NCI-H2227 (cell line): ENCODE measurements around the gene TRAF3IP3.

Source experiments
- DNase-seq: peaks from one replicate; lab custom pipeline; 2025; ENCODE audit not compliant: unreplicated experiment; lab: John Stamatoyannopoulos, UW

TRAF3IP3 gene

DNA sequence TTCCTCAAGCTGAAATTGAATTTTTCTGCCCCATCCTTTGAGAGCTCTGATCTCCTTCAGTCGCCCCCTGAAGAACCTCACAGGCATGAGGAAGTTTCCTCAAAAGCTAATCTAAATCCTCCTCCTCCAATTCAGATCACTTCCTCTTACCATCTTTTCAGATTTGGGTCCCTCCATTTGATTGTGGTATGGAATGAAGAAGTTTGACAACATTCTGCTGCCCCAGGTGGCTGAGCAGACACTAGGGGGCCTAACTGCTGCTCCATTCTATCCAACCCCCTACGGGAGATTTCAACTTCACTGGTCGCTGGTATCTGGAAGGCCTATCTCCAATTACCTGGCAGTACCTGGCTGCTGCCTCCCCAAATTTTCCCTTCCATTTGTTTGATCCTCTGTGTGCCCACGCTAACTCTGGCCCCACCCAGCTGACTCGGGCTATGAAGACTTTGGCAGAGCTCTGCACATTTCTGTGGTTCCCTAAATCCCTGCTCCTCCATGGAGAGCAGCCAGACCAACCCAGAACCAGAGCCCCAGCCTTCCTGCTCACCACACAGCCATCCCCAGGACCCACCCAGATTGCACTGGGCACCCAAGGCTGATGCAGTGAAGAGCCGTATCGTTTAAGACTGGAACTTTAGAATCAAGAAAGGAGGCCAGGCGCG, 42.3 kb downstream of the TRAF3IP3 start:
- DNase-seq = no peak

DNA sequence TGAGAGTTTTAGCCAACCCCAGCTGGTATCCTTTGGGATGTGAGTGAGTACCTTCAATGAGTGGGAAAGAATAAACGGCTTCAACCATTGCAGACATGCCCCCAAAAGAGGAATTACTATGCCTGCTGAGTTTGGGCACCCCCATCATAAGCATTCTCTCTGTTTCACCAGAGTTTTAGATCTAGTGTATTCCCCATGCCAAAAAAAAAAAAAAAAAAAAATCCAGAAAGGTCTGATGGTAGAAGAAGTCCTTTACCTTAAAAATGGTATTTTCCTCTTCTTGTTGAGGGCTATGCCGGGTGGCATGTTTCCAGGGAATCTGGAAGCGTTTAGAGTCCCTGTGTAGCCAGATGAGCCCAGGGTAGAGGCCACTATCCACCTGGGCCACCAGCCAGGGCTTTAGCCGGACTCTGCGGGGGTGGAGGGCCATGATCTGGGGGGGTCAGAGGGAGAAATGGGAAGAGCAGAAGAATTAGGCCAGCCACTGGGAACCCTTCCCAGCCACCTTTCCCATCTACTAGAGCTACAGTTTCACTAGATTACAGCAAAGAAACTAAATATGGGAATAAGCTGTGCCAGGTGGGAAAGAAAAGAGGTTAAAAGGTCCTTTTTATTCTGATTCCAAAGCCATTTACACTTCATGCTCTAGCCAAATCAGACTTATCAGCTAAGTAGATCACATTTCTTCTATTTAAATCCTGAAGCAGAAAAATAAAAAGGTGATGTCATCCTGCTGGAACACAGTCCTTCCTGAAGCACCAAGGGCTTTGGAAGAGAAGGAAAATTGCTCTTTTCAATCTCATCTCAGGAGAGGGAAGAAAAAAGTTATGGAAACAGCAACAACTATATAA, 45.4 kb downstream of the TRAF3IP3 start:
- DNase-seq = no peak

DNA sequence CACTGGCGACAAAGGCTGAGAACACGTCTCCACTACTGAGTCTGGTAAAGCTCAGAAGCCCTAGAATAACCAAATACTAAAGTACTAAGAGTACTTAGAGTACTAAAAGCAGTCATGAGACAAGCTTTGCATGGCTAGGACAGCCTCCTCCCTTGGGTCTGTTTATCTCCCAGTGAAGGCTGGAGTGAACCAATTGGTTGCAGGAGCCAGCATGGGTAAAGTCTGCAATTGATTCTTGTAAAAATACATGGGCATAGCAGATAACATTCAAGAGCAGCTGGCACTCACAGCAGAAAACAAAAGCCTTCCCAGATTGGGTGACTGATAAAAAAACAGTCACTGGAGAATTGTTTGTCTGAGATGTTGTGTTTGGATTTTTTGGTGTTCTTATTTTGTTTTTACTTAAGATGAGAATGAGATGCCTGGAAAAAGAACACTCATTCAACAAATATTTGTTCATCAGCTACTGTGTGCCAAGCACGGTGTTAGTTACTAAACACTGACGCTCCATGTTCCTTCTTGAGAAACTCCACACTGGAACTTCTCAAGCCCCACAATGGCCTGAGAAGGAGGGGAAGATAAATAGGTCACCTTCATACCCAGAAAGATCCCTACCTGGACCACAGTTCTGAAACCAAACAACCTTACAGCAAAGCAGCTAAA, 46.4 kb downstream of the TRAF3IP3 start:
- no peak for DNase-seq

DNA sequence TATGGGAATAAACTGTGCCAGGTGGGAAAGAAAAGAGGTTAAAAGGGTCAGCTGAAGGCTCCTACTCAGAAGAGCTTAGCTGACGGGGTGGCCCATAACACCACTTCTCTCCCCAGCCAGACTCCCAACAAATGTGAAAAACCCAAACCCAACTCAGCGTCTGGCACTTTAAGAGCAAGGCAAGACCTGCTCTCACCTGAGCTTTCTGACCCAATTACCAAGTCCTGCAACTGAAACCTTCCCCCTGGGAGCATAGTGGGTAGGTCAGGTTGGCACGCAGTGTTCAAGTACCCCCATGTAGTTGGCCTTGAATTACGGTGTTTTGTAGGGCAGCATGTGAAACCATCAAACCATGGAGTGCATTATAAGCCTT, 46.9 kb downstream of the TRAF3IP3 start:
- no peak for DNase-seq

DNA sequence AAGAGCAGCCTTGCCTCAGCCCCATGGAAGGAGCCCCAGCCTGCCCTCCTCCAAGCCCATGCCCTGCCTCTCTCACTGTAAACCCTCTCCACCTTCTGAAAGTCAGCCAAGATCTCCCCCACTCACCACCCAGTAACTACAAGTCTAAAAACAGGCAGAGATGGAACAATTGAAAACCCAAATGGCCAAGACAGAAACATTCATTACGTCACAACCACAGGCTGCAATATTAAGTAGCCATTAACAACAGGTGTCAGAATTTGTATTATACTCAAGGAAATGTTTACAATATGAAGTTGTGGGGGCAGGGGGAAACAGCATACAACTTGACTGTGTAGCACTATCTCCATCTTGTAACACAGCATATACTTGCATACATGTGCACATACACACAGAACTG, 47.7 kb downstream of the TRAF3IP3 start:
- DNase-seq = no peak

DNA sequence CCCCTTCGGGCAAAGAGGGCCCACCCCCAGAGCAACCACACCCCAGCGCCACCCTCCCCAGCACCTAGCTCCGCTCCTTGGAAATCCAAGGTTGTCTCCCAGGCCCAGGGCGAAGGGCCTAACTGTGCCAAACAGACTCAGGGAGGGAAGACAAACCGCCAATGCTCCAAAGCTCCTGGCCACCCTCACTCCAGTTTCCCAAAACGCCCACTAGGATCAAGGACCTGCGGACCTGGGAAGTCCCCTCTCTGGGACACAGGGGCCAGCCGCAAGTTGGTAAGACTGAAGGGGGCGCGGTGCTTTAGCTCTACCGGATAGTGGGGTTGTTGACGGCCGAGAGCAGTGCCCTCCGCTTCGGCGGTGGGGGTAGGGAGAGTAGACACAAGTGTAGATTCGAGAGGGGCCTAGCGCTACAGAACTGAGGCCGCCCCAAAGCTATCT, 49.5 kb downstream of the TRAF3IP3 start:
- no peak for DNase-seq

DNA sequence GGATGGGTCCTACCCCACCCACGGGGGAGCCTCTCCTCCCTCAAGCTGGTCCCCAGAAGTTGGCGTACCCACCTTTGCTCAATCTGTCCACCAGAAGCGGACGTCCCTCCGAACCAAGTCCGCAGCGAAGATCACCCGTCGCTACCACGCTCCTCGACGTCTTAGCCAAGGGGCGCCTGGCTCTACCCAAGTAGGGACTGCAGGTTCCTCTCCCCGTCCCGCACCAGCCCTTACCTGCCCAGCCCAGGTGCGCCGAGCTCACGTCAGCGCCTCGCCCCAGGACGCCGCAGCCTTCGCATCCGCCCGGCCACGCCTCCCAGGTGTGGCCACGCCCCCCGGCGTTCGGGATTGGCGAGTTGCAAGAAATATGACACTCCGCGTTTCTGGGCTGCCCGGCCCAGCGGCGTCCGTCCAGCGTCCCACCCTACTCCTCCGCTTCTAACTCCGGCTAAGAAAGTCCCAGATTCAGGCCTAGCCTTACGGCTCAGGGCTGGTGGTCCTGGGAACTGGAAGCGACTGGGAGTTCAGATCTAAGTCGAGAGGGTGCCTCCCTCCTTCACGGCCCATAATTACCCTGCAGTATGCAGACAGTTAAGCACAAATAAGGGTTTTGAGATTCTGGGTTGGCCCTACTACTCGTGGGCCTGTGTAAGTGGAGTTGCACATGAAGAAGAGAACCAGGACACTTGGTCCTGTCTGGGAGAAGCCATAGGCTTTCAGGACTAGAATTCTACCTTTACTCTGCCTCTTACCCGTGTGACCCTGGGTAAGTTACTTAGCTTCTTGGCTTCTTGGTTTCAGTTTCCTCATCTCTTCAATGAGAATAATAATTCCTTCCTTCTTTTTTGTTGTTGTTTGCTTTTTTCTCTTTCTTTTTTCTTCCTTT, 50.3 kb downstream of the TRAF3IP3 start, which contains the start of gene IRF6:
TSS of gene IRF6 (minus strand) at position 268 of the 886 bp plus-strand sequence. CDS start 4,729 bp downstream, outside the sequence.
- no peak for DNase-seq

DNA sequence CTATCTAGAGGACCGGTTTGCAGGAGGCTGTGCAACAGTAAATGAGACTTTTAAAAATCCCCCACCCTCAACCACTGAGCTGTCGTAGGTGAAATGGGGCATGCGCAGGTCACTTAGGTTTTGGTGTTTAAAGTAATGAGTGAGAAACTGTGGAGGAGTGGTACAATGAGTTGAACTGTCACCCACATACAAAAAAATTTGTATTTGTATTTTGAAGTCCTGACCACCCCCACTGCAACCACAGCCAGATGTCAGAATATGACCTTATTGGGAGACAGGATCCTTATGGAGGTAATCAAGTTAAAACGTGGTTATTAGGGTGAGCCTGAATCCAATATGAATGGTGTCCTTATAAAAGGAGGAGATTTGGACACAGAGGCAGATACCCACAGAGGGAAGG, 51.7 kb downstream of the TRAF3IP3 start:
- DNase-seq = no peak

DNA sequence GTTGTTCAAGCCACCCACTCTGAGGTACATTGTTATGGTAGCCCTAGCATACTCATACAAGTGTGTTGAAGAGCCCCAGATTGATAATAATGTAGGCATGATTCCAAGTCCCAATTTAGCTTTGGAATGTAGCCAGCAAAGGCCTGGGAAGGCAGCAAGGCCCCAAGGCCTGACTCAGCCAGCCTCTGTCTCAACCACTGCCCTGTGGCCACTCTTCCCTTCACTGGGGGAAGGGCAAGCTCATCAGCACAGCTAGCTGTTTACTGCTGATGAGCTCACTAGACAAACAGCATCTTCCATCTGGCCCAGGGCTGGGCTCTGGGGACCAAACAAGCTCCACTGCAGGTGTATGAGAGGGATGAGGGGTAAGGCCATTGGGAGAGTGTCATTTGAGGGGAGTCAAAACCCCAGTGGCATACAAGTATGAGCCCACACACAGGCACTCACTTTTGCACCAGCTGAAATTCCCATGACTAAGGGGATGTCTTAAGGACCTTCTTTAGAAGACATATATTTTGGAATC, 52.3 kb downstream of the TRAF3IP3 start:
- DNase-seq = peak; percentile 56

DNA sequence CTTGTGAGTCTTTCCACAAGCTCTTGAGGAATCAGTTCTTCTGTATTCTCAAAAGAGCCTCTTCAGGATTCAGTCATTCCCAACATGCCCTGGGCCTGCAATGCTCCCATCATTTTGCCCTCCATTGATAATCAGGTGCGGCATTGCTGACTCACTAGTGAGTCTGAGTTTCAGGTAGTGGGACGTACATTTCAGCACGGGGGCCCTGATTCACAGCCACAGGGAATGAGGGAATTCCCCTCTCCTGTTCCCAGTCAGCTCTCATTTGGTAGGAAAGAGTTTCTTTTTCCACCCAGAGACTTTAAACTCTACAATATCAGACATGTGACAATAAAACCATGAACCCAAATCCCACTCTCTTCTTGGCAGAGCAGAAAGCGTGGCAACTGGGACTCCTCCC, 53.8 kb downstream of the TRAF3IP3 start:
- no peak for DNase-seq

DNA sequence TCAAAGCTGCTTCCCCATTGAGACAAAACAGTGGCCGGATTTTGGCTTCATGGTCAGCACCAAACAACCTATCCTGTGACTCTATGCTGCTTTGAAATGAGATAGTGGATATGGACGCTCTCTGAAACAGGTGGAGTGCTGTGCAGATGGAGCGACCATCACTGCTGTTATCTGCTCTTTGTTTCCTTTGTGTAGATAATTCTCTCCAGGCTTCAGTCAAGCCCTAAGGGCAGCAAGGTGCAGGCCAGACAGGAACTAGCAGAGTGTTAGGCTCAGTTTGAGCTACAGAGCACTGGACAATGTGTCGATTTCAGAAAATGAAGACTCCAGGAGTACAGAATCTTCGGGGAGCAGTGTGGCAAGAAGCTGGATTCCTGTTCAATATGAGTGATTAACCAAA, 54.9 kb downstream of the TRAF3IP3 start:
- no peak for DNase-seq

DNA sequence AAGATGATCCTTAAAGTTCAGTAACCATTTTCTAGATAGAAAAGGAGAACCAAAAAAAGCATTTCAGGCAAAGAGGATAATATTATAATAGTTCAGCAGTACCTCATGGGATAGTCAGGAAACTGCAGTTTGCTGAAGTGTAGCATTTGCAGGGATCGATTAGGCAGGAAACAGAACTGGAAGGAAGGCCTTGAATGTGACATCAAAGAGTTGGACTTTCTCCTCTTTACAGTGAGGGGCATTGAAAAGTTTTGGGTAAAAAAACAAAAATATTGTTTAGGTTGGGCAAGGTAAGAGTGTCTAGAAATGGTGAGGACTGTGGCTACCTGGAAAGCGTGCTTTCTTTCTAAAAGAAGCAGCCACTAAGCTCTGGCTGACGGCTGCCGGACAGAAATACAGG, 58.0 kb downstream of the TRAF3IP3 start:
- DNase-seq = no peak

DNA sequence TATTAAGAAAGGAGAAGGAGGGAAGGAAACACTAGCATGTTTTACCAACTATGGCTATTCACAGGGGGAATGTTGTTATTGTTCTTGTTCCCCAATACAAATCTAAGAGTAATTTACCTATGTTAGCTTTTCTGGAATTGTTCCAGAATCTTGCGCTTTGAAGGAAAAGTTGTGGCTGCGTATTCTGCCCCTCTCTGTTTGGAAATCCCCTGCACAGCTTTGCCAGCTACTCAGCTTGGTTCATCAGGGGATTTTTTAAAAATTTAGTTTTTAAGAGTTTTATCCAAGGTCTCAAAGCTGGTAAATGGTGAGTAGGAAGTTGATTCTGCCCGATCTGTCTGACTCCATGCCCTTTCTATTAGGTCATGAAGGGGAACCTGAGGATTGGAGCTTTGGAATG, 59.6 kb downstream of the TRAF3IP3 start:
- no peak for DNase-seq

DNA sequence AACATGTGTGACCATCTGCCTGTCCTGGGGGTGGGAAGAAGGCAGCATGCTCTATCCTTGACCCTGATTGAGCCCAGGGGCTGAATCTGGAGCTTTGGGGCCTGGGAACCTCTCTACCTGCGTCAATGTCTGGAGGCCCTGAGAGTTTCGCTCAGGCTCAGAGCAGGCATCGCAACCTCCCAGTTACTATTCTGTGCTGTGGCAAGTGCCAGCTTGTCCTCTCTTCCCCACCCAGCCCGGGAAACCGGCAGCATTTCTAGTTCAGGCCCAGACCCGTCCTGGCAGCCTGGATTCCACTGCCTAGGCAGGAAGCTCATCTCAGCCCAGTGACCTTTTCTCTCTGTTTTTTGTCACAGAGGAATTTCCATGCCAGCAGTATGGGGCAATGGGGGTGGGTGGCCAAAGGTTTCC, 60.1 kb downstream of the TRAF3IP3 start:
- no peak for DNase-seq

DNA sequence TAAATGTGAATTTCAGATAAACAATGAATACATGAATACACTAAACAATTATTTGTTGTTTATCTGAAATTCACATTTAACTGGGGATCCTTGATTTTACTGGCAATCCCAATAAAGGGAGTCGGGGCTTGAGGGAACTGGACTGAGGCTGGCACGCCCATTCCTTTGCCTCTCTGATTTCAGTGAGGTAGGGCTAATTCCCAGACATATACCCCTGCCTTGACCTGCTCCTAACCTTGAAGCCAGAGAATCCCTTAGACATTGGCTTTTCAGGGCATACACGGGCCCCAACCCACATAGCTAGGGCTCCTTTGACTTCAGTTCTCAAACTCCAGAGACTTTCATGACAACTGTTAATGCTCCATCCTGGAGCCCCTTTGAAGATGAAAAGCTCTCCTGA, 61.1 kb downstream of the TRAF3IP3 start:
- DNase-seq = no peak

DNA sequence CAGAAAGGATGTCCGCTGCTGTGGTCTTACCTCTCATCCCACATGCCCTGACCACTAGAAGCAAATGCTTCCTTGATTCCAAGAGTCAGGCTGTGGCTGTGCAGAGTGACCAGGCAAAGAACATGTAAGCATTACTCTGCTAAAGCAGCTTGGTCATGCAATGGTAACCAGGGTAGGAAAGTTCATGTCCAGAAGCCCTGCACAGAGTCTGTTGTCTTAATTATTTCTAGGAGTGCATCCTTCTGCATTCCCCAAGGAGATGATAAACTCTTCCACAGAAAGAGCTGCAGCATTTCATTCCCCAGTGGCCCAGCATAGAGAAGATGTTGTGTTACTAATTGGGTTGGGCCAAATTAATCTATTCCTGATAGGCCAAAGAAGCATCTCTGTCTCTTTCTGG, 61.8 kb downstream of the TRAF3IP3 start:
- DNase-seq = no peak

DNA sequence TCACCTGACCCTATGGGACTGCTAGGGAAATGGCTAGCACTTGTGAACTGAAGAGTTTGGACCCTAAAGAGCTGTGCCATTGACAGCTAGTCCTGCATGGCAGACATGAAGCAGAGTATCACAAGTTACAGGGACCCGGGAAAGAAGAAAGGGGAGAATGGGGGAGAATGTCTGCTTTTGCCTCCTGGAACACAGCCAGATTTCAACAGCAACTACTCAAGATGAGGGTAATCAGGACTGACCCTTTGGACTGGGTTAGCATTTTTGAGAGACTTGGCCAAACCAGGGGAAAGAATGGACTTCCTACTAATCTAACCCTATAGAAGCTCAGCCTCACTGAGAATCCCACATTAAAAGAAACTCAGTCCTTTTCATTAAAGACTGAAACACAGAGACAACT, 63.2 kb downstream of the TRAF3IP3 start:
- no peak for DNase-seq

DNA sequence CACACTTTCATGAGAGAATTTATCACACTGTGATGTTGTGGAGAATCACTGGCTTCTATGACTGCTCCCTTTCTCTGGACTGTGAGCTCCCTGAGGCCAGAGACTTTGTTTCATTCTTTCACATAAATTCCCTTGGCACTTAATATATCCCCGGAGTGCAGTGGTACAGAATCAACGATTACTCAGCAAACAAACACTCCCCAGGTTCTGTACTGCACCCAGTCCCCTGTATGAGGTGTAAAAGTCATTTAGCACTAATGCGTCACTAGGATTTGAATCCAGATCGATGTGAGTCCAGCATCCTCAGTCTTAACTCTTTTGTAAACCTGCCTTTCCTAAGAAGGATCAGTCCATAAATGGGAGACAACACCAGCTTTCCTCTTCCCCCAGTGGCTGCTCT, 65.1 kb downstream of the TRAF3IP3 start:
- DNase-seq = no peak

DNA sequence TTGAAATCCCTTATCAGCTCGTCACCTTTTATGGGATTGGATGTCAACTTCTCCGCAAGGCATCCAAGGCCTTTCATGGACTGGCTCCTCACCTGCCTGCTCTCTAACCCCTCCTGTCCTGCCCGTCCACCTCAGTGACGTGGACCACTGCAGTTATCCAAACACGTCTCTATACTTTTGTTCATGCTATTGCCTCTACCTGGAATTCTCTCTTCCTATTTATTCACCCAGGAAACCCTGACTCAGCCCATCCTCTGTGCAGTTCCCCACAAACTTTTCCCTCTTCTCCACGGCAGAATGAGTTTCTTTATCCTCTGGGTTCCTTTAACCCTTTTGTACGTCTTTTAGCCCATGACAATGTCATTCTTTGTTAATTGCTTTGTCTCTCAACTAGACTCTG, 66.9 kb downstream of the TRAF3IP3 start:
- no peak for DNase-seq

DNA sequence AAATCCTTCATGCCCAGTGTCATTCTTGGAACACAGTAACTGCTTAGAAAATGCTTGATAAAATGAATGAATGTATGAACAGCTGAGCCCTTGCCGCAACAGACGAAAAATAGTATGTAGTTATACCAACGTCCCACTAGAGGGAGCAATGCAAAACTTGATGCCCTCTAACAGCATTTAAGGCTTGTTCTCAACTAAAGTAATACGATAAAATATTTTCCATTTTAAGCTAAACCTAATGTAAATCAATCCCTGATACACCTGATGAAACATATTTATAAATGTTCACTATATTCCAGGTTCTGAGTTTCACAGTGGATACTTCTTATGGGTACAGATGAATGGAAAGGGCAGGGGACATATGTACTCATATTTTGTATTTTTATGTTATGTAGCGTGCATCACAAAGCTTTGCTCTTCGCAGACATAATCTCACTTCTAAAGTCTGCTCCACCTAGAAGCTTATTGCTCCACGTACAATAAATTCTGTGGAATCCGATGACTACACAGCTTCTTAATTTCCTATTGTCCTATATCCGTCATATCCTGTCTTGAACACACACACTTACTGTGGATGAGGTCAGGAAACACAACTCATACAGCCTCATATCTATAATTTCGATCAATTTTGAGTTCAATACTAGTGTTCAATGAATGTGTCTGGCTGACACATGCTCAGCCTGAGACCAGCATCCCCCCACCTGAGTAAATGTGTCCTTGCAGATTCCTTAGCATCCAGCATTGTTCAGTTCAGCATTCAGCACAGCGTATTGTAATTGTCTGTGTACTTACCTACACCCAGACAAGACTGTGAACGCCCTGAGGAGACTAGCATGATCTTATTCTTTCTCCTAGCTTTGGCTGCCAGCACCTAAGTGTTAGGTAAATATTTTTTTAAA, 67.5 kb downstream of the TRAF3IP3 start:
- peak; percentile 54 for DNase-seq
